ENCODE results near the gene CDIPT. TPM values are rescaled to one million over a fixed set of nuclear protein-coding genes. Genes with fewer than 3 reads are reported as not detected.

Gene CDIPT
- total and polyA plus RNA-seq, 2 of the 13 experiments (the other 11 are each of a cell fraction or from before 2014, with no cell fraction given), result 54.9 to 97.5 TPM

- TF ChIP-seq REST (IDR thresholded peaks at IDR 0.05; ENCODE audit: borderline replicate concordance in 1 of 2, low read depth in 1 of 2, low read length in 2 of 2) (no peak), ZBTB7A (CRISPR knock-in tag; IDR thresholded peaks at IDR 0.05) (peak; percentile 1; the same call in 1 of the 2 replicates), KLF11 (CRISPR knock-in tag; IDR thresholded peaks at IDR 0.05) (peak; percentile 20; the same call in 1 of the 2 replicates), ZNF441 (CRISPR knock-in tag; IDR thresholded peaks at IDR 0.05; ENCODE audit: borderline replicate concordance) (peak; percentile 91), BATF2 (CRISPR knock-in tag; IDR thresholded peaks at IDR 0.05) (0 out of 2 replicates have a peak, but pooled peaks have one; percentile 26), PAX8 (CRISPR knock-in tag; IDR thresholded peaks at IDR 0.05; ENCODE audit: borderline replicate concordance) (peak; percentile 26), ZNF251 (CRISPR knock-in tag; IDR thresholded peaks at IDR 0.05) (no peak), ZNF7 (CRISPR knock-in tag; IDR thresholded peaks at IDR 0.05) (no peak), ZMYM2 (CRISPR knock-in tag; IDR thresholded peaks at IDR 0.05) (no peak; the same call in 1 of the 2 replicates), ZNF788 (CRISPR knock-in tag; IDR thresholded peaks at IDR 0.05; ENCODE audit: borderline replicate concordance) (peak; percentile 78; the same call in 1 of the 2 replicates), ATF7-NPFF (CRISPR knock-in tag; IDR thresholded peaks at IDR 0.05; ENCODE audit: low read depth) (peak; percentile 82), GPN1 (CRISPR knock-in tag; IDR thresholded peaks at IDR 0.05; ENCODE audit: borderline replicate concordance) (no peak; the same call in 1 of the 2 replicates), KLF9 (CRISPR knock-in tag; IDR thresholded peaks at IDR 0.05; ENCODE audit: low read depth) (no peak; the same call in 1 of the 2 replicates), ZNF563 (CRISPR knock-in tag; IDR thresholded peaks at IDR 0.05) (peak; percentile 4; the same call in 1 of the 2 replicates), SSRP1 (CRISPR knock-in tag; IDR thresholded peaks at IDR 0.05) (peak; percentile 69)
- TF ChIP-seq, protein P1, sequence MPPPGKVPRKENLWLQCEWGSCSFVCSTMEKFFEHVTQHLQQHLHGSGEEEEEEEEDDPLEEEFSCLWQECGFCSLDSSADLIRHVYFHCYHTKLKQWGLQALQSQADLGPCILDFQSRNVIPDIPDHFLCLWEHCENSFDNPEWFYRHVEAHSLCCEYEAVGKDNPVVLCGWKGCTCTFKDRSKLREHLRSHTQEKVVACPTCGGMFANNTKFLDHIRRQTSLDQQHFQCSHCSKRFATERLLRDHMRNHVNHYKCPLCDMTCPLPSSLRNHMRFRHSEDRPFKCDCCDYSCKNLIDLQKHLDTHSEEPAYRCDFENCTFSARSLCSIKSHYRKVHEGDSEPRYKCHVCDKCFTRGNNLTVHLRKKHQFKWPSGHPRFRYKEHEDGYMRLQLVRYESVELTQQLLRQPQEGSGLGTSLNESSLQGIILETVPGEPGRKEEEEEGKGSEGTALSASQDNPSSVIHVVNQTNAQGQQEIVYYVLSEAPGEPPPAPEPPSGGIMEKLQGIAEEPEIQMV (CRISPR knock-in tag; IDR thresholded peaks at IDR 0.05; ENCODE audit: low read depth), result peak; percentile 85
- TF ChIP-seq, protein P2, sequence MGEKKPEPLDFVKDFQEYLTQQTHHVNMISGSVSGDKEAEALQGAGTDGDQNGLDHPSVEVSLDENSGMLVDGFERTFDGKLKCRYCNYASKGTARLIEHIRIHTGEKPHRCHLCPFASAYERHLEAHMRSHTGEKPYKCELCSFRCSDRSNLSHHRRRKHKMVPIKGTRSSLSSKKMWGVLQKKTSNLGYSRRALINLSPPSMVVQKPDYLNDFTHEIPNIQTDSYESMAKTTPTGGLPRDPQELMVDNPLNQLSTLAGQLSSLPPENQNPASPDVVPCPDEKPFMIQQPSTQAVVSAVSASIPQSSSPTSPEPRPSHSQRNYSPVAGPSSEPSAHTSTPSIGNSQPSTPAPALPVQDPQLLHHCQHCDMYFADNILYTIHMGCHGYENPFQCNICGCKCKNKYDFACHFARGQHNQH (CRISPR knock-in tag; IDR thresholded peaks at IDR 0.05), result peak; percentile 96
- TF ChIP-seq, protein P3, sequence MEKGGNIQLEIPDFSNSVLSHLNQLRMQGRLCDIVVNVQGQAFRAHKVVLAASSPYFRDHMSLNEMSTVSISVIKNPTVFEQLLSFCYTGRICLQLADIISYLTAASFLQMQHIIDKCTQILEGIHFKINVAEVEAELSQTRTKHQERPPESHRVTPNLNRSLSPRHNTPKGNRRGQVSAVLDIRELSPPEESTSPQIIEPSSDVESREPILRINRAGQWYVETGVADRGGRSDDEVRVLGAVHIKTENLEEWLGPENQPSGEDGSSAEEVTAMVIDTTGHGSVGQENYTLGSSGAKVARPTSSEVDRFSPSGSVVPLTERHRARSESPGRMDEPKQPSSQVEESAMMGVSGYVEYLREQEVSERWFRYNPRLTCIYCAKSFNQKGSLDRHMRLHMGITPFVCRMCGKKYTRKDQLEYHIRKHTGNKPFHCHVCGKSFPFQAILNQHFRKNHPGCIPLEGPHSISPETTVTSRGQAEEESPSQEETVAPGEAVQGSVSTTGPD (CRISPR knock-in tag; IDR thresholded peaks at IDR 0.05), result peak; percentile 59; the same call in 1 of the 2 replicates
Observed at GRCh38 chr16:29815793-29816693, 47.0 kb downstream of the CDIPT start, which contains the start of gene PAGR1 (continued).
